Fibroblast of mammary gland (primary cell): ENCODE measurements around the gene VEGFA.

ENCODE experiments used
- DNase-seq: peaks from one replicate; pipeline ENCODE4 v3.0.0-alpha.2; 2010; ENCODE audit warnings: low read depth
- H3K4me3 ChIP-seq: 2 replicates; pipeline ENCODE4 v1.5.1; 2011; ENCODE audit warnings: low read depth, mild to moderate bottlenecking, low read length, moderate library complexity; ENCODE audit not compliant: control insufficient read depth
- TF ChIP-seq, protein P1 (sequence below): conservative IDR thresholded peaks from 2 replicates; pipeline ENCODE4 v1.5.1; 2011; ENCODE audit warnings: low read depth, low read length, inconsistent platforms; ENCODE audit not compliant: control insufficient read depth, insufficient read depth

VEGFA gene

DNA sequence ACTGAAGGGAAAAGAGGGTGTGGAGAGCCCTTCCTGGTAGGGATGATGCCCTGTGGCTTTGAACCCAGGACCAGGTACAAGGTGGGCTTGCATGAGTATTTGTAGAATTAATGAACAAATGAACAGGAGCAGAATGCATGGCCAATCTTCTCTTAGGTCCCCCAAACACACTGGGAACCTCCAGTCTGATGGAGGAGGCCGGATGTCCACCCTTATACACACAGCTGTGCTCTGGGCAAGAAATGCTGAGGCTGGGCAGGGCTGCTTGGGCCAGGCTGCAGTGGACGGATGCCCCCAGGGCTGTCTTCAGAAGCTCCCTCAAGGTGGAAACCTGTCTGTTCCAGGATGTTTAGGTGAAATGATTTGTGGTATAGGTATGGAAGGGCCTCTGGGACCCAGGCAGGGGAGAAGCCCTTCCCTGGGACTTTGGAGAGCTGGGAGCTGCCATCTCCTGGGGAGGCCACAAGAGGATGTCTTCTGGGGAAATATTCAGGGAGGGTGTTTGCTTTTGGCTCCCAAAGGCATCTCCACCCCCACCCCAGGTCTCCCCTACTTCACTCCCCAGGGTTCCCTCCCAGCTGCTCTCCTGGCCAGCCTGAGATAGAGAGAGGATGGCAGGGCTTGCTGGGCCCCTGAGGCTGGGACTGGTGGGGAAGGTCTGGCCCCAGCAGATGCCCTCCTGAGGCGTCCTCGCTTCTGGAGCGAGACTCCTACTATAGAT is 23.3 kb downstream of the VEGFA start:
- H3K4me3 ChIP-seq: no peak overlapping the region
- DNase-seq: no peak
- TF ChIP-seq, protein P1, sequence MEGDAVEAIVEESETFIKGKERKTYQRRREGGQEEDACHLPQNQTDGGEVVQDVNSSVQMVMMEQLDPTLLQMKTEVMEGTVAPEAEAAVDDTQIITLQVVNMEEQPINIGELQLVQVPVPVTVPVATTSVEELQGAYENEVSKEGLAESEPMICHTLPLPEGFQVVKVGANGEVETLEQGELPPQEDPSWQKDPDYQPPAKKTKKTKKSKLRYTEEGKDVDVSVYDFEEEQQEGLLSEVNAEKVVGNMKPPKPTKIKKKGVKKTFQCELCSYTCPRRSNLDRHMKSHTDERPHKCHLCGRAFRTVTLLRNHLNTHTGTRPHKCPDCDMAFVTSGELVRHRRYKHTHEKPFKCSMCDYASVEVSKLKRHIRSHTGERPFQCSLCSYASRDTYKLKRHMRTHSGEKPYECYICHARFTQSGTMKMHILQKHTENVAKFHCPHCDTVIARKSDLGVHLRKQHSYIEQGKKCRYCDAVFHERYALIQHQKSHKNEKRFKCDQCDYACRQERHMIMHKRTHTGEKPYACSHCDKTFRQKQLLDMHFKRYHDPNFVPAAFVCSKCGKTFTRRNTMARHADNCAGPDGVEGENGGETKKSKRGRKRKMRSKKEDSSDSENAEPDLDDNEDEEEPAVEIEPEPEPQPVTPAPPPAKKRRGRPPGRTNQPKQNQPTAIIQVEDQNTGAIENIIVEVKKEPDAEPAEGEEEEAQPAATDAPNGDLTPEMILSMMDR: no peak

DNA sequence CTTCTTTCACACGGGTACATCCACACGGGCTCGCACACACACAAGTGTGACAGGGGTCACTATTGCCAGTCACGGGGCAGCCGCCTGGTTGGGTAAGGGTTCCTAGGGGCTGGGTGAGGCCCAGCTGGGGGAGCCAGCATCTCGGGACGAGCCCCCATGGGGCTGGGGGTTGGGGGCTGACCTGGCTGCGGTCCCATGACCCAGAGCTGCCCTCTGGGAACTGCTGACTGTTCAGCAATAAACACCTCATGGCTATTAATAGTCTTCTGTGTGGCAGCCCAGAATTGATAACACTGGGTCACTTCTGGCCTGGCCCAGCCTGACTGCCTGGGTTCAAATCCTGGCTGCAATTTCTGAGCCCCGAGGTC is 23.8 kb downstream of the VEGFA start:
- TF ChIP-seq, protein P1: no peak
- DNase-seq: no peak
- no peak overlapping the region for H3K4me3 ChIP-seq

DNA sequence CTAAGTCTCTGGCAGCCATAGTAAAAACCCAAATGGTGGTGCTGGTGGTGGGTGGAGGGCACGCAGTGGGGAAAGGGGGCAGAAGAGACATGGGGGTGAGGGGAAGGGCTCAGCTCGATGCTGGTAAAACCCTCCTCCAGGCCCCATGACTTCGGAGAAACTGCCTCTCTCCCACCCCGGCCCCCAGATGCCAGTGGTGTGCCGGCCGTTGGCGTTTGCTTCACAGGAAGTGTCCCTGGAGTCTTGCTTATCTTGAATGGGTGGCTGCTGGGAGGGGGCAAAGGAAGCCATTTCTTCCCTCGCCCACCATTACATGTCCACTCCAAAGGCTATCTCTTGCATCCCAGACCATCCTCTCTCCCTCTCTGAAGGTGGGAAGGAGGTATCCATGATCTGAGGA is 25.4 kb downstream of the VEGFA start:
- H3K4me3 ChIP-seq: no peak overlapping the region
- DNase-seq: no peak
- TF ChIP-seq, protein P1: no peak

DNA sequence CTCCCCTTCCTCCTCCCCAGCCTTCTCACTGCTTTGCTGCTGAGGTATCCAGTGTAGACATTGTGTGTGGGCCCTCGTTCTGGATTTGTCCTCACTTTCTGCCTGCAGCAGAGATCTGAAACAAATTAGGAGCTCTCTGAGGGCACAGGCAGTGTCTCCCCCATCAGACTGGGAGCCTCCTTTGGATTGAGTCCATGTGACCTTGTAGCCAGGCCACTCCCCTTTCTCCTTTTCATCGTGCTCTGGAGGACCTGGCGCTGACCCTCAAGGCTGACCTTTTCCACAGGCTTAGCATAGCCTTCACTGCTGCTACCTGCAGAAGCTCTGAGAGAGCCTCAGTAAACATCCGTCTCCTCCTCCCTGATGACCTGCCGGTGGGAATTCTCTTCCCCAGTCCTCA is 26.2 kb downstream of the VEGFA start:
- TF ChIP-seq, protein P1: no peak
- no peak overlapping the region for H3K4me3 ChIP-seq

DNA sequence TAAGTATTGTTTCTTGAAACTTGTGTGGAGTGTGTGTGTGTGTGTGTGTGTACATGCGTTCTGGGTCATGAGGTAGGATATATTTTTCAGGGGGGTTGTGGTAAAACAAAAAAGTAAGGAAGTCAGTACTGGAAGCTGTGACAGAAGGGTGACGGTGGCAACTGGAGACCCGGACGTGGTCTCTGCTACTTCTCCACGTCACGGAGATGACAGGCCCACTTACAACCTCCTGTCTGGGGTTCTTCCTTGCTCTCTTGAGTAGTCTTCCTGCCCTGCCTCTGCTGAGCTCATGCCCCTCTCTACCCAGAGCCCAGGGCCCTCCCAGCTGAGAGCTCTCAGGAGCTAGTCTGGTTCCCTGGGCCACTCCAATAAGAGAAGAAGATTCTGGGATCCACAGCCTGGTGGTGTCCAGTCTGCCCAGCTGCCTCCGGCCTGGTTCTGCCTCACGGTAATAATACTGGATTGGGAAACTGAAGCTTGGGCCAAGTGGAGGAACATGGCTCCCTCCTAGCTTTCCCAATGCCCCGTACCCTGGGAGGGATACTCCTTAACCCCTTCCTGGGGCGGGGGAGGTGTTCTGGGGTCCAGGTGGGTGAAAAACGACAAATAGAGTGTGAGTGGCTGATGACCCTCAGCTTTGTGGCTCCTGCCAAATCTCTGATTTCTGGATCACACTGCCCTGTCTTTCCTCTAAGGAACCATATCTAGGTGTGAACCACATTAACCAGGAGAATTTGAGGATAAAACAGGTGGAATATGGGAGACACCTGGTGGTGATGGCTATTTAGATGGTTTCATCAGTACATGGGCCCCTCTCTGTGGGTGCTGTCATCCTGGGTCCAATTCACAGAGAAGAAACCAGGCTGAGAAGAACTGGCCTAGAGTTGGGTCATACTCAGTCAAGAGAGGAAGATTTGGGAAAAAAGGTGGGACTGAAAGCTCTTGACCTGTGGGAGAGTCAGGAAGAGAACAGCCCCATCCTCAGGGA is 27.2 kb downstream of the VEGFA start:
- TF ChIP-seq, protein P1: no peak
- no peak for DNase-seq
- H3K4me3 ChIP-seq: no peak overlapping the region

More for the DNA sequence above, 26.2 kb downstream of the VEGFA start:
- no peak for DNase-seq

DNA sequence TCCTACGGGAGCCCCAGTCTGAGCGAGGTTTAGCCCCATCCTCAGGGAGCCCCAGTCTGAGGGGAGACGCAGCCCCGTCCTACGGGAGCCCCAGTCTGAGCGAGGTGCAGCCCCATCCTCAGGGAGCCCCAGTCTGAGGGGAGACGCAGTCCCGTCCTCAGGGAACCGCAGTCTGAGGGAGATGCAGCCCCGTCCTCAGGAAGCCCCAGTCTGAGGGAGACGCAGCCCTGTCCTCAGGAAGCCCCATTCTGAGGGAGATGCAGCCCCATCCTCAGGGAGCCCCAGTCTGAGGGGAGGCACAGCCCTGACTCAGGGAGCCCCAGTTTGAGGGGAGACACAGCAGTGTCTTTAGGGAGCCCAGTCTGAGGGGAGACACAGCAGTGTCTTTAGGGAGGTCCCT is 27.9 kb downstream of the VEGFA start:
- TF ChIP-seq, protein P1: no peak
- no peak overlapping the region for H3K4me3 ChIP-seq

More for the DNA sequence above, 27.9 kb downstream of the VEGFA start:
- DNase-seq: no peak
